ENCODE results near the gene TRAPPC5. TPM values are rescaled to one million over a fixed set of nuclear protein-coding genes. Genes with fewer than 3 reads are reported as not detected.

TRAPPC5 gene
- total RNA-seq, 1 donor = 38.8 TPM

- H3K4me3 ChIP-seq (ENCODE audit: low read depth, low read length) = no peak overlapping the region
- TF ChIP-seq CTCF (IDR thresholded peaks at IDR 0.05; ENCODE audit: insufficient read depth, low read length) = no peak
- DNase-seq (ENCODE audit: low read depth) = no peak
Measured at GRCh38 chr19:7730286-7731217, 49.9 kb downstream of the TRAPPC5 start.

- H3K4me3 ChIP-seq (ENCODE audit: low read depth, low read length) = no peak overlapping the region
- TF ChIP-seq CTCF (IDR thresholded peaks at IDR 0.05; ENCODE audit: insufficient read depth, low read length) = no peak
- DNase-seq (ENCODE audit: low read depth) = no peak
Measured at GRCh38 chr19:7731218-7731595, 50.6 kb downstream of the TRAPPC5 start.

DNA sequence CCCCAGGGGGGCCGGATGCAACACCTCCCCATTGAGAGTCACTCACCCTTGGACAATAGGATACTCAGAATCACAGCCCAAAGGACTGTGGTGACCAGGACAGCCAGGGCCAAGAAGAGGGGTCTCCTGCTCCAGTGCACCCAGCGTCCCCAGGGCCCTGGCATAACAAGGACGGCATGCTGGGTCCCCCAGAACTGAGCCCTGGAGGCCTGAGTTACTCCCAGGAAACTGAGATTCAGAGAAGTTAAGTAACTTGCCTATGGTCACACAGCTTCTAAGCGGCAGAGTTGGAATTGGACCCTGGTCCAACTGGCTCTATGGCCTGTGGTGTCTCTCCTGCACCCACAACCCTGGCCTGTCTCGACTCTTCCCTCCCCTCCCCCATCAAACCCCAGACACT lies 51.0 kb downstream of the TRAPPC5 start:
- no peak for DNase-seq (ENCODE audit: low read depth)
- no peak for TF ChIP-seq CTCF (IDR thresholded peaks at IDR 0.05; ENCODE audit: insufficient read depth, low read length)
- no peak overlapping the region for H3K4me3 ChIP-seq (ENCODE audit: low read depth, low read length)

DNA sequence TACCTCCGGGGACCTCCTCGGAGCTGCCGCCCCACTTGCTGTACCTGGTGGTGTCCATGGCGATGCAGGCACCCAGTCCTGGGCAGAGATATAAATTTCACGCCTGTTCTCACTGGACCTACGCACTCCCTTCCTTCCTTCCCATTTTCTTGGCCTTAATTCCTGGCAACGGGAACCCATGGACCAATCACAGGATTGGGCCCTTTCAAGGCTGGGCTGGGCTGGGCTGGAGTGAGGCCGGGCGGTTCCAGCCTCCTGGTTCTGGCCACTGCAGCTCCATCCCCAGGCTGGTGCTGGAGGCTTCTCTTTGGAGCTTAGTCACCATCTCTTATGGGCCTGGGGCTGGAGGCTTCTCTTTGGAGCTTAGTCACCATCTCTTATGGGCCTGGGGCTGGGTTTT lies 51.4 kb downstream of the TRAPPC5 start, which contains the start of gene CLEC4G:
Gene CLEC4G, minus strand, starts transcription at position 66 of the 400 bp plus-strand sequence. Its CDS starts 8 bp downstream, at position 58.
- no peak for TF ChIP-seq CTCF (IDR thresholded peaks at IDR 0.05; ENCODE audit: insufficient read depth, low read length)
- DNase-seq (ENCODE audit: low read depth) = no peak
- H3K4me3 ChIP-seq (ENCODE audit: low read depth, low read length) = no peak within 1 kb of the TSS

GRCh38 chr19:7733376-7733775 lies 52.7 kb downstream of the TRAPPC5 start:
- no peak for TF ChIP-seq CTCF (IDR thresholded peaks at IDR 0.05; ENCODE audit: insufficient read depth, low read length)
- no peak overlapping the region for H3K4me3 ChIP-seq (ENCODE audit: low read depth, low read length)
- no peak for DNase-seq (ENCODE audit: low read depth)

DNA sequence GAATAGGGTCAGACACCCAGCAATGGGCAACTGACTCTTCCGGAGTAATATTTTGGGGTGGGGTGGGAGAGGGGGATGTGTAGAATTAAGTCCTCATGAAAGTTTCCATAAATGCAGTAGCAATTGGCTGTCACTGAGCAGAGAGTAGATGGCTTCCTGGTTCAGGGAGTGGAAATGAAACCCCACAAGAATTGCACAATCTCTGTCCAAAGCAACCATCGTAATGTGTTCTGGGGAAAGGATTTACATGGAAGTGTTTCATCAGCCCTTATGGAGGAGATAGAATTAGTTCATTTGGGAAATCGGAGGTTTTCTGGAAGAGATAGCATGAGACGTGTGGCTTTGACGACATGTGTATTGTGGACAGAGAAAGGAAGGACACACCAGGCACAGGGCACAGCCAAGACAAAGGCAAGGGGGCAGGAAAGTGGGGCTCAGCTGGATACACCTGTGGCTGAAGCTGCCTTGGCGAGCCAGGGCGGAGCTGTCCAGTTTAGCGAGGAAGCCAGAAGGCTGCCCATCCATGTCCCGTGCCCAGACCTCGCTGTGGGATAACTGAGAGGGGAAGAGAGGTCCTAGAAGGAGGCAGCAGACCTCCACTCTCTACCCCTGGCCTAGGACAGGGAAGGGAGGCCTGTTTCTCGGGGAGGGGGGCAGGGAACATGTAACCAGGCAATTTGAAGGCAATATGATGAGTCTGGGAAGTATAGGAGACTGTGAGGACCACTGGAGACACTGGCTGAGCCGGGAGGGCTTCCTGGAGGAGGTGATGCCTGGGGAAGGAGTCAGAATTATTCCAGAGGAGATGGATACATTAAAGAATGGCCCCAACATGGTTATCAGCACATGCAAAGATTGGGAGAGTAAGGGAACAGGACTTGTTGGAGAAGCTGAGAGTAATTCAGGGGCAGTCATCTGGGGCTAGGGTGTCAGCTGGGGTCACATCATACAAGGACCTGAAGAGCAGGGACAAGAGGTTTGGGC lies 53.9 kb downstream of the TRAPPC5 start:
- TF ChIP-seq CTCF (IDR thresholded peaks at IDR 0.05; ENCODE audit: insufficient read depth, low read length) = no peak
- H3K4me3 ChIP-seq (ENCODE audit: low read depth, low read length) = no peak overlapping the region
- peak; percentile 21 for DNase-seq (ENCODE audit: low read depth)
